Activated naive CD4-positive, alpha-beta T cell treated with anti-CD3 and anti-CD28 coated beads for 36 hours (primary cell): ENCODE results near the gene NOP56. TPM values are rescaled to one million over a fixed set of nuclear protein-coding genes. Genes with fewer than 3 reads are reported as not detected.

ENCODE experiments used
- CTCF ChIA-PET: fragments of 350-600 bp; sonication (Branson Sonifier 250); formaldehyde crosslinking; loops from one replicate; lab custom pipeline; 2021; ENCODE audit warnings: antibody characterized with exemption; lab: Charles Lee
- DNase-seq: peaks from one replicate; pipeline ENCODE4 v3.0.0-alpha.2; 2020
- H3K27ac Mint-ChIP-seq: one replicate; pipeline ENCODE4 v1.8.0; 2021; ENCODE audit warnings: mild to moderate bottlenecking, mixed read lengths
- H3K27me3 Mint-ChIP-seq: one replicate; pipeline ENCODE4 v1.8.0; 2021; ENCODE audit warnings: low read depth, mixed read lengths
- H3K36me3 Mint-ChIP-seq: one replicate; pipeline ENCODE4 v1.8.0; 2021; ENCODE audit warnings: low read depth, mixed read lengths
- H3K4me1 Mint-ChIP-seq: one replicate; pipeline ENCODE4 v1.8.0; 2021; ENCODE audit warnings: low read depth, mixed read lengths
- H3K4me3 Mint-ChIP-seq: one replicate; pipeline ENCODE4 v1.8.0; 2021; ENCODE audit warnings: mild to moderate bottlenecking, moderate library complexity, mixed read lengths
- H3K9me3 Mint-ChIP-seq: one replicate; pipeline ENCODE4 v1.8.0; 2021; ENCODE audit warnings: mixed read lengths
- intact Hi-C: fragments of 100-400 bp; cut with micrococcal nuclease; formaldehyde crosslinking; loops from one replicate; pipeline ENCODE4 v1.15.1; 2023
- total RNA-seq, 2 experiments: library from RNA; stranded (reverse); gene quantifications; one replicate each; pipeline ENCODE4 v1.2.3, GENCODE V29; 2021

The NOP56 gene
- total RNA-seq, 2 experiments from 2014 or later: 385 to 405 TPM

DNA sequence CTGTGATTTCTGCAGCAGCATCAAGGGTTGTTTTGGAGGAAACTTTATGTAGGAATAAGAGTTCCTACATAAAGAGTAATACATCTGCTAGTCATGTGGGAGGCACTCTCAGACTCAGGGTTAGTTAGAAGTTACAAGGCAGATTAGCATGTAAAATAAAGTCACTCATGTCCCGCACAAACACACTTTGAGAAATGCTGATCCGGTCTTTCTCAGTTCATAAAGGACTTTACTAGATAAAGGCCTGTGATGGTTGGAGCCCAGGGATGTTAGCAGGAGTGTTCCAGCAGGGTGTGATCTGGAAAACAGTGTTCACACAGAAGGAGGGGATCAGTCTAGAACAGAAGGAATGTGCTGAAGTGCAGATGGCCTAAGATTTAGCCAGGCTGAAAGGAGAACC lies 33.1 kb upstream of the NOP56 start:
- Mint-ChIP-seq H3K9me3 (no peaks in the 10 kb centered on the region), H3K4me1 (peaks cover 6% of the 10 kb centered on the region), H3K4me3 (no peak overlapping the region), H3K27me3 (peaks cover 5% of the 10 kb centered on the region), H3K36me3 (no peaks in the 10 kb centered on the region), H3K27ac (no peak overlapping the region)
- CTCF ChIA-PET: no interaction called here
- intact Hi-C loops: no loop called here
- DNase-seq: no peak

DNA sequence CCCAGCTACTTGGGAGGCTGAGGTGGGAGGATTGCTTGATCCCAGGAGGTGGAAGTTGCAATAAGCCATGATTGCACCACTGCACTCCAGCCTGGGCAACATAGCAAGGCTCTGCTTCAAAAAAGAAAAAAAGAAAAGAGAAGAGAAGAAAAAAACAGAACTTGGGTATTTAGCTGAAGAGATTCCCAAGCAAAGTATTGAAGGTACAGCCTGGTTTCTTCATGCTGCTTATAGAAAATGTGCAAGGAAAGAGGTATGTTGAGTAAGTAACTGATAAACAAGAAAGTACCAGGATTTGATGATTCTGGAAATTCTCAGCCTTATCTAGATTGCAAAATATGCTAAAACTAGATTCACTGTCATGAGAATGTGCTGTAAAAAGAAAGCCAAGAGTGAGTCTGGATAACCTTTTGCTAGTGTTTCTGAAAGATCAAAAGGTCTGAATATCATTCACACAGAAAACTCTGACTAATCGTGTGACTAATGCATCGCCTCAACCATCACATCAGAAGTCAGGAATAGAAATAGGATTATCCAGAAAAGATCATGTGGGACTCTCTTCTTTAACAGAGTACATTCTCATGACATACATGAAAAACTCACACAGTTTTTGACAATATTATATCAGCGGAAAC lies 32.4 kb upstream of the NOP56 start:
- no peak for DNase-seq
- Mint-ChIP-seq H3K36me3 (no peaks in the 10 kb centered on the region), H3K27ac (no peak overlapping the region), H3K27me3 (peaks cover 5% of the 10 kb centered on the region), H3K4me1 (peaks cover 6% of the 10 kb centered on the region), H3K9me3 (no peaks in the 10 kb centered on the region), H3K4me3 (no peak overlapping the region)
- intact Hi-C loops: no loop called here
- CTCF ChIA-PET: no interaction called here

GRCh38 chr20:2624190-2624589 lies 28.2 kb upstream of the NOP56 start:
- H3K4me1 Mint-ChIP-seq: peaks cover 6% of the 10 kb centered on the region
- peaks cover 3% of the 10 kb centered on the region for H3K9me3 Mint-ChIP-seq
- H3K27me3 Mint-ChIP-seq: peaks cover 5% of the 10 kb centered on the region
- intact Hi-C loops: no loop called here
- no peak overlapping the region for H3K4me3 Mint-ChIP-seq
- CTCF ChIA-PET: no interaction called here
- H3K27ac Mint-ChIP-seq: no peak overlapping the region
- H3K36me3 Mint-ChIP-seq: no peaks in the 10 kb centered on the region
- no peak for DNase-seq

GRCh38 chr20:2625062-2625461 lies 27.4 kb upstream of the NOP56 start:
- peaks cover 3% of the 10 kb centered on the region for H3K9me3 Mint-ChIP-seq

DNA sequence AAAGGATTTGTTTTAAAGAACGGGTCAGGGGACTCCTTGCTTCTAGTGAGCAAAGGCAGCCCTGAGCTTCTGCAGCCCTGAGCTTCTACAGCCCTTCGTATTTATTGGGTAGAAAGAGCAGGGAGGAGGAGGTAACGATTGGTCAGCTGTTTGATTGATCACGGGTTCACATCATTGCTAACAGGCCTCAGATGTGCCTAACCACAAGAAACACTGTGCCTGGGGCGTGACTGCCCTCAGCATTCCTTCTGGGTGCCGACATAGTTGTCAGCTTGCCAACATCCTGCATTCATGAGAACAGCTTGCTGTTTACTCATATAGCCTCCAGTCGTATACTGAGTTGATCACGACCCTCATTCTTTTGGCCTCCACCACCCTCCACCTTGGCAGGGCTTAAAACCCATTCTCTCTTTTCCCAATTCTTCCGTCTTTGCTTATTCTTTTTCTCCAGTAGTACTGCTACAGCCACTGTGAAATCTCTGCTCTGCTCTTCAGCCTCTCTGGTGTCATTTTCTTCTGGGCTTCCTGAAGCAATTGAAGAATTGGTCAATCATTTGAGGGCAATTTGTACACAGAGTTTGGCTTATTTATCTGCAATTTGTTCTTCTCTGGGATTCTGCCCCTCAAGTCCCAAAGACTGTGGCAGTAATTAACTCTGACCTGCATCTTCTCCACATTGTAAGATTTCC lies 25.4 kb upstream of the NOP56 start:
- Mint-ChIP-seq H3K9me3 (peaks cover 9% of the 10 kb centered on the region), H3K4me3 (no peak overlapping the region), H3K4me1 (no peaks in the 10 kb centered on the region), H3K36me3 (no peaks in the 10 kb centered on the region), H3K27ac (no peak overlapping the region), H3K27me3 (peaks cover 9% of the 10 kb centered on the region)
- CTCF ChIA-PET: interaction anchor here (1.2 kb wide), 1 partner anchor 18 kb away, joined by 3 read pairs; no protein-coding TSS in a partner anchor
- DNase-seq: no peak
- intact Hi-C loops: no loop called here

More at GRCh38 chr20:2625062-2625461, 27.4 kb upstream of the NOP56 start:
- CTCF ChIA-PET: no interaction called here
- no peaks in the 10 kb centered on the region for H3K36me3 Mint-ChIP-seq
- intact Hi-C loops: no loop called here
- no peak overlapping the region for H3K27ac Mint-ChIP-seq
- no peak for DNase-seq
- H3K27me3 Mint-ChIP-seq: peaks cover 2% of the 10 kb centered on the region
- H3K4me3 Mint-ChIP-seq: no peak overlapping the region
- H3K4me1 Mint-ChIP-seq: peaks cover 4% of the 10 kb centered on the region

GRCh38 chr20:2631228-2631627 lies 21.2 kb upstream of the NOP56 start:
- peaks cover 7% of the 10 kb centered on the region for H3K9me3 Mint-ChIP-seq
- CTCF ChIA-PET: interaction anchor here (1.1 kb wide), 2 partner anchors 19 to 109 kb away, joined by 3 to 4 read pairs; no protein-coding TSS in a partner anchor
- H3K36me3 Mint-ChIP-seq: no peaks in the 10 kb centered on the region
- H3K27ac Mint-ChIP-seq: no peak overlapping the region
- no peak overlapping the region for H3K4me3 Mint-ChIP-seq
- intact Hi-C loops: no loop called here
- no peak for DNase-seq
- H3K4me1 Mint-ChIP-seq: no peaks in the 10 kb centered on the region
- peaks cover 9% of the 10 kb centered on the region for H3K27me3 Mint-ChIP-seq

DNA sequence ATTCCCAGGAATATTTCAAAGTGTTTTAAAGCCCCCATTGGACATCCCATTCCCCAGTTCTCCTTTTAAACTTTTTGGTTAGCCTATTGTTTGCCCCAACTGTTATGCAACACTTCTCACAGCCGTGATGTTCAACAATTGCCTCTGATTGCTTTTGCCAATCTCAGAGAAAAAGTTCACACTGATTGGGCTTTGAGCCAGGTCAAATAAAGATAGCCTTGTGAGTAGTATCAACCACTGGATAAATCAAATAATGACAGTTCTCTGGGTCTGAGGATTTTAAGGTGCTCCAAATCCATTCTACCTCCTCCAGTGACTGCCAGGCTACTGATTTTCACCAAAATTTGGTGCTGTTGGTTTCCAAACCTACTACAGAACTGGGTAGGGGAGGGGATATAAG lies 19.1 kb upstream of the NOP56 start:
- Mint-ChIP-seq H3K4me1 (peaks cover 3% of the 10 kb centered on the region), H3K9me3 (peaks cover 6% of the 10 kb centered on the region), H3K27me3 (peaks cover 9% of the 10 kb centered on the region), H3K36me3 (no peaks in the 10 kb centered on the region), H3K27ac (no peak overlapping the region), H3K4me3 (no peak overlapping the region)
- CTCF ChIA-PET: no interaction called here
- DNase-seq: no peak
- intact Hi-C loops: no loop called here

DNA sequence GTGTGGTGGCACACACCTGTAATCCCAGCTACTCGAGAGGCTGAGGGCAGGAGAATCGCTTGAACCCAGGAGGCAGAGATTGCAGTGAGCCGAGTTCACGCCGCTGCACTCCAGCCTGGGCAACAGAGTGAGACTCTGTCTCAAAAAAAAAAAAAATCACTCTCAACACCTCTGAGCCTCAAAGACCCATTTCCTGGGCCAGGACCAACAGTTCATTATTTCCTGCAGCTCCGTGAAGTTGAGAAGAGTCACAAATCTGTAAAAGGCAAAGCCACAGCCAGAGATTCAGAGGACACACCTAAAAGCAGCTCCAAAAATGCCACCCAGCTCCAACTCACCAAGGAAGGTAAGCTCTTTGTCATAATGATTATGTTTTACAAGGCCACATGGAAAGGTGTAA lies 15.2 kb upstream of the NOP56 start:
- no peak overlapping the region for H3K27ac Mint-ChIP-seq

DNA sequence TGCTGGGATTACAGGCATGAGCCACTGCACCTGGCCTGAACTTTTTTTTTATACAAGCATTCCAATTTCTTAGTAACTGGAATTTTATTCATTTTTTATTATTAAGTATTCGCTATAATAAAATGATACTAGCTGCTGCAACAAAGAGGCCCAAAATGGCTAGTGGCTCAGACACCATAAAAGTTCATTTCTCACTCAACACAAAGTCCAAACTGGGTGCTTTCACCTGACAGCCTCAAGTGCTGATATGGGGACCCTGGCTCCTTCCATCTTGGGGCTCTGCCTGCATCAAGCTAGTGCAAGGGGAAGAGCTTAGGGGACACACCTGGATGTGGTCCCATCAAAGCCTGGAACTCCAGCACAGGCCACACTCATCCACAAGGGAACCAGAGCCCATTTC lies 12.2 kb upstream of the NOP56 start:
- intact Hi-C loops: no loop called here
- Mint-ChIP-seq H3K4me3 (no peak overlapping the region), H3K4me1 (peaks cover 3% of the 10 kb centered on the region), H3K36me3 (peaks cover 16% of the 10 kb centered on the region), H3K27me3 (no peaks in the 10 kb centered on the region), H3K27ac (no peak overlapping the region), H3K9me3 (no peaks in the 10 kb centered on the region)
- CTCF ChIA-PET: interaction anchor here (0.6 kb wide), 1 partner anchor 596 kb away, joined by 3 read pairs; no protein-coding TSS in a partner anchor
- DNase-seq: no peak

More for the DNA sequence above, 15.2 kb upstream of the NOP56 start:
- H3K9me3 Mint-ChIP-seq: no peaks in the 10 kb centered on the region
- CTCF ChIA-PET: interaction anchor here (0.7 to 2.6 kb wide), 4 partner anchors 8 to 115 kb away, joined by 3 to 10 read pairs (median 6); no protein-coding TSS in a partner anchor
- H3K36me3 Mint-ChIP-seq: peaks cover 7% of the 10 kb centered on the region
- H3K27me3 Mint-ChIP-seq: no peaks in the 10 kb centered on the region
- DNase-seq: no peak
- peaks cover 3% of the 10 kb centered on the region for H3K4me1 Mint-ChIP-seq
- intact Hi-C loops: no loop called here
- H3K4me3 Mint-ChIP-seq: no peak overlapping the region

GRCh38 chr20:2640899-2641298 lies 11.5 kb upstream of the NOP56 start:
- Mint-ChIP-seq H3K27me3 (no peaks in the 10 kb centered on the region), H3K9me3 (no peaks in the 10 kb centered on the region), H3K36me3 (peaks cover 16% of the 10 kb centered on the region), H3K4me3 (no peak overlapping the region), H3K27ac (no peak overlapping the region), H3K4me1 (peaks cover 3% of the 10 kb centered on the region)
- intact Hi-C loops: no loop called here
- no peak for DNase-seq
- CTCF ChIA-PET: no interaction called here

DNA sequence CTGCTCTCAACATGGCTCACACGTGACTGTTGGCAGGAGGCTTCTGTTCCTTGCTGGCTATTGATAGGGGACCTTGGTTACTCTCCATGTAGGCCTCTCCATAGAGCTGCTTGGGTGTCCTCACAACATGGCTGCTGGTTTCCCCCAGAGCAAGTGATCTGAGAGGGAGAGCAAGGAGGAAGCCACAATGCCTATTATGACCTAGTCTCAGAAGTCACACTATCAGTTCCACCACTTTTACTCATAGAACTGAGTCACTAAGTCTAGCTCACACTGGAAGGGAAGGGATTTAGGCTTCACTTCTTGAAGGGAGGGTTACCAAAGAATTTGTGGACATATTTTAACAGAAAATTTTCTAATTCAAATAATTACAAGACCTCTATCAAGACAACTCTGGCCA lies 8.7 kb upstream of the NOP56 start:
- CTCF ChIA-PET: interaction anchor here (0.6 to 2.3 kb wide), 3 partner anchors 120 to 210 kb away, joined by 3 to 12 read pairs (median 6); no protein-coding TSS in a partner anchor
- Mint-ChIP-seq H3K4me1 (peaks cover 3% of the 10 kb centered on the region), H3K27me3 (no peaks in the 10 kb centered on the region), H3K4me3 (no peak overlapping the region), H3K36me3 (peaks cover 16% of the 10 kb centered on the region), H3K27ac (no peak overlapping the region), H3K9me3 (no peaks in the 10 kb centered on the region)
- intact Hi-C loops: no loop called here
- DNase-seq: no peak

DNA sequence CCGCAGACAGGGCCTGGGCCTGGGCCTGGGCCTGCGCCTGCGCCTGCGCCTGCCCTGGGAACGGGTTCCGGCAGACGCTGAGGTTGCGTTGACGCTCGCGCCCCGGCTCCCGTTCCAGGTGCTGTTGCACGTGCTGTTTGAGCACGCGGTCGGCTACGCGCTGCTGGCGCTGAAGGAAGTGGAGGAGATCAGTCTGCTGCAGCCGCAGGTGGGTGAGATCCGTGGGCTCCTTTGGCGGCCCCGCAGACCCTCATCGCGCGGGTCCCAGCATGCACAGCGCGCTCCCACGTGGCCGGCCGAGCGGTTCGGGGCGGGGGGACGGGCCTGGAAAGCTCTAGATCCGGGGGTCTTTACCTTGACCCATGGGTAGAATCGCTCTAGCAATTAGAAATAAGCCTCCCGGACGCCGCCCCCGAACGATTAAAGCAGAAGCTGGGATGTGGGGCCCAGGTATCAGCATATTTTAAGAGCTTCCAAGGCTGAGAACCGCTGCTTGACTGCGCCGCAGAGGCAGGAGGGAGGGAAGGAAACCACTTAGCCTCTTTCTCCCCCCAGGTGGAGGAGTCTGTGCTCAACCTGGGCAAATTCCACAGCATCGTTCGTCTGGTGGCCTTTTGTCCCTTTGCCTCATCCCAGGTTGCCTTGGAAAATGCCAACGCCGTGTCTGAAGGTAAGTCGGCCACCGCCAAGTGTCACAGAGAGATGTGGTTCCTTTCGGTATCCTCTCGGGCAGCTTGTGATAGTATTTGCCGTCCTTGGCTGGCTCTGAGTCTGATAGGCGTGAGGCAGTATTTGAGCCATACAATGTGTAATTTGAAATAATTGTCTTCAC lies 508 bp downstream of the NOP56 start:
- intact Hi-C loops: loop anchor here (1.0 to 5.0 kb wide), 4 partner anchors 11 to 550 kb away; partner anchors contain the start of genes IDH3B, SNRPB and ZNF343
- Mint-ChIP-seq H3K27me3 (no peaks in the 10 kb centered on the region), H3K36me3 (peaks cover 56% of the 10 kb centered on the region), H3K4me1 (peaks cover 53% of the 10 kb centered on the region), H3K9me3 (no peaks in the 10 kb centered on the region), H3K27ac (peak overlapping the region; percentile 84), H3K4me3 (peak overlapping the region; percentile 90)
- DNase-seq: peak; percentile 16
- CTCF ChIA-PET: interaction anchor here (0.6 to 1.8 kb wide), 5 partner anchors 15 to 200 kb away, joined by 3 to 5 read pairs (median 3); no protein-coding TSS in a partner anchor
